Measurements from ENCODE around the gene AHCY.
"Not testable (repeated sequence)": the region's sequence is repeated elsewhere in the genome, so short reads cannot be mapped to it uniquely, and the experiment has no call there.

Gene AHCY

DNA sequence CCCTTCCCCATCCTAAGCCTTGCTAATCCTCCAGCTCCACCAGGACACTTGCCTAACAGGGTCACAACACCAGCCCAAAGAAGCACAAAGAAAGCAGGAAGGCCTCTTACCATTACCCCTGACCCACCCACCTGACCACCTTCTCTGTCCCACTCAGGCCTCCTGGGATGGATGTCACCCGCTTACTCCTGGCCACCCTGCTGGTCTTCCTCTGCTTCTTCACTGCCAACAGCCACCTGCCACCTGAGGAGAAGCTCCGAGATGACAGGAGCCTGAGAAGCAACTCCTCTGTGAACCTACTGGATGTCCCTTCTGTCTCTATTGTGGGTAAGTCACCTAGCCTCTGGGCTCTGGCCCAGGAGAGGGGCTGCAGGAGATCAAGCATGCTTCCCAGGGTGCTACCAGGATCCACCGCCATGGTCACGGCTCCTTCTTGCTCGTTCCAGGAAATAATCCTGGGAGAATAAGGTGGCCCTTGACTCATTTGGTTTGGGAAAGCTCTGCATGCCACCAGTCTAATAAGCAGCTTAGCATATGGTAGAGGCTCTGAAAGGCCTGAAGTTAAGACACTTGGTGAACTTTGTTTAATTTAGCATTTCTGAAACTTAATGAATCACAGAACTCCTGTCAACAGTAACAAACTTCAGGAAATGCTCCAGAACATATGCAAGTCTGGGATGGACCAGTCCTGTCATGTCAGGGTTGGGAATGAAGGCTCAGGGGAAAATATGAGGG lies 42.8 kb downstream of the AHCY start:
- DNase-seq (ENCODE audit: low read depth, low spot score) = no peak

DNA sequence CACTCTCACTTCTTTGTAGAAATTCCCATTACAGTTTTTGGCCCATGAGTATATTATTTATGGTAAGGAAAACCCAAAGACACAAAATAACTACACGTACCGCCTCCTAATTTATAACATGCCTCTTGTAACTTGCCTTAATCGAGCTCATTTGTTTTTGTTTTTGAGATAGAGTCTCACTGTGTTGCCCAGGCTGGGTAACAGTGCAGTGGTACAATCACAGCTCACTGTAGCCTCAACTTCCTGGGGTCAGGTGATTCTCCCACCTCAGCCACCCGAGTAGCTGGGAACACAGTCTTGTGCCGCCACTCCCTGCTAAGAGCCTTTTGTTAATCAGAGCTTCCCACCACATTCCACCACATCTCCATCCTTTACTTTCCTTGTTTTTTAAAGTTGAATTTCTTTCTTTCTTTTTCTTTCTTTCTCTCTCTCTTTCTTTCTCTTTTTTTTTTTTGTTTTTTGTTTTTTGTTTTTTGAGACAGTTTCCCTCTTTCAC lies 46.5 kb downstream of the AHCY start:
- DNase-seq (ENCODE audit: low read depth, low spot score) = no peak

GRCh38 chr20:34254979-34255378 lies 48.2 kb downstream of the AHCY start:
- no peak for DNase-seq (ENCODE audit: low read depth, low spot score)

DNA sequence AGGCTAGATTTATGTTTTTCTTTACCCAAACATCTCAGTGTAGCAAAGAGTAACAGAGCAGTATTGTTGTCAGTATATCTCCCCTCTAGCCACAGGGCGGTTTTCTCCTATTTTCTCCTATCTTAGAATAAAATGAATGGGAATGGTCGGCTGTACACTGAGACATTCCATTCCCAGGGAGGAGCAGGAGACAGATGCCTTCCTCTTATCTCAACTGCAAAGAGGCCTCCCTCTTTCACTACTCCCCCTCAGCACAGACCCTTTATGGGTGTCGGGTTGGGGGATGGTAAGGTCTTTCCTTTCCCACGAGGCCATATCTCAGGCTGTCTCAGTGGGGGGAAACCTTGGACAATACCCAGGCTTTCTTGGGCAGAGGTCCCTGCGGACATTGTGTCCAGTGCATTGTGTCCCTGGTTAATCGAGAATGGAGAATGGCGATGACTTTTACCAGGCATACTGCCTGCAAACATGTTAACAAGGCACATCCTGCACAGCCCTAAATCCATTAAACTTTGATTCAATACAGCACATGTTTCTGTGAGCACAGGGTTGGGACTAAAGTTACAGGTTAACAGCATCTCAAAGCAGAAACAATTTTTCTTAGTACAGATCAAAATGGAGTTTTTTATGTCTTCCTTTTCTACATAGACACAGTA lies 50.6 kb downstream of the AHCY start:
- DNase-seq (ENCODE audit: low read depth, low spot score) = not testable (repeated sequence)

DNA sequence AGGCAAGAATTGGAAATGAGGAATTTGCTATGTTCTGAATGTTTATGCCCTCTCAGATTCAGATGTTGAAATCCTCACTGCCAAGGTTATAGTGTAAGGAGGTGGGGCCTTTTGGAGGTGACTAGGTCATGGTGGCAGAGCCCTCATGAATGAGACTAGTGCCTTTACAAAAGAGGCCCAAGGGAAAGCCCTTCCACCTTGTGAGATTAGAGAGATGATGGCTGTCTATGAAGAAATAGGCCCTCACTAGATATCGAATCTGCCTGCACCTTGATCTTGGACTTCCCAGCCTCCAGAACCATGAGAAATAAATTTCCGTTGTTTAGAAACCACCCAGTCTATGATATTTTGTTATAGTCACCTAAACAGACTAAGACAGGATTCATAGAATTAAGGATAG lies 51.5 kb downstream of the AHCY start:
- no peak for DNase-seq (ENCODE audit: low read depth, low spot score)

- DNase-seq (ENCODE audit: low read depth, low spot score) = no peak
Observed at GRCh38 chr20:34250005-34250404, 53.1 kb downstream of the AHCY start.

GRCh38 chr20:34249291-34249690 lies 53.9 kb downstream of the AHCY start:
- no peak for DNase-seq (ENCODE audit: low read depth, low spot score)

DNA sequence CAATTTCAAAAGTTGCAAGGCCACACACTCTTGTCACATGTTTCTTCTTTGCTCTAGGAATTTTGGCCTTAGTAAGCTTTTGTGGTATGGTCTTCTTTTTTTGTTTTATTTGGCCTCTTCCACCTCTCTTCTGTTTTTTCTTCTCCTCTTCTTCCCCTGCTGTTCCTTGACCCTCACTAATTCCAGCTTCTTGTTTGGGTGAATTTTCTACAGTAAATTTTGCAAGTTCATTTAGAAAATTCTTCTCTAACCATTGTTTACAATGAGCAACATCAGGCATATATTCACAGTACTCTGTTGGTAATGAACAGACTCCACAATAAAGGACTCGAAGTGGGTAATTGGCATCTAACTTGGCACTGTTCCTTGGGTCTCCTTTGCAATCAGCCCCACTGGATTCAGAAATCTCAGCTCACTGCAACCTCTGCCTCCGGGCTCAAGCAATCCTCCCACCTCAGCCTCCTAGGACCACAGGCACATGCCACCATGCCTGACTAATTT lies 57.0 kb downstream of the AHCY start:
- no peak for DNase-seq (ENCODE audit: low read depth, low spot score)

GRCh38 chr20:34243377-34243776 lies 59.8 kb downstream of the AHCY start:
- DNase-seq (ENCODE audit: low read depth, low spot score) = no peak

DNA sequence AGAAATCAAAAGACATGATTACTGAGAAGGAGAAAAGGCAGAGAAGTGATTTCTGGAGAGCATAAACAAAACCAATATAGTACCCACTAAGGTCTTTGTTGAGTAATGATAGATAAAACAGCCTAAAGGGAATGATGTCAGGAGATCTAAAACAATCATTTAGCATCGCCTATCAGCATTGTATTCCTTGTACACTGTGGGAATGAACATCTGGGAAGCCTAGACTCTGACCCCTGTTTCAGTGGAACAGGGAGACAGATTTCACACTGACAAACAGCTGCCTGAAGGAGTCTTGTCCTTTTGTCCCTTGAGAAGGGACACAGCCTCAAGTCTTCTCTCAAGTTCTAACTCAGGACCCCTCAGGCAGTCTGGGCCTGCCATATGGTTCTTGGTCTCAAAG lies 60.3 kb downstream of the AHCY start:
- no peak for DNase-seq (ENCODE audit: low read depth, low spot score)

- DNase-seq (ENCODE audit: low read depth, low spot score) = not testable (repeated sequence)
Observed at GRCh38 chr20:34242015-34242414, 61.1 kb downstream of the AHCY start.

DNA sequence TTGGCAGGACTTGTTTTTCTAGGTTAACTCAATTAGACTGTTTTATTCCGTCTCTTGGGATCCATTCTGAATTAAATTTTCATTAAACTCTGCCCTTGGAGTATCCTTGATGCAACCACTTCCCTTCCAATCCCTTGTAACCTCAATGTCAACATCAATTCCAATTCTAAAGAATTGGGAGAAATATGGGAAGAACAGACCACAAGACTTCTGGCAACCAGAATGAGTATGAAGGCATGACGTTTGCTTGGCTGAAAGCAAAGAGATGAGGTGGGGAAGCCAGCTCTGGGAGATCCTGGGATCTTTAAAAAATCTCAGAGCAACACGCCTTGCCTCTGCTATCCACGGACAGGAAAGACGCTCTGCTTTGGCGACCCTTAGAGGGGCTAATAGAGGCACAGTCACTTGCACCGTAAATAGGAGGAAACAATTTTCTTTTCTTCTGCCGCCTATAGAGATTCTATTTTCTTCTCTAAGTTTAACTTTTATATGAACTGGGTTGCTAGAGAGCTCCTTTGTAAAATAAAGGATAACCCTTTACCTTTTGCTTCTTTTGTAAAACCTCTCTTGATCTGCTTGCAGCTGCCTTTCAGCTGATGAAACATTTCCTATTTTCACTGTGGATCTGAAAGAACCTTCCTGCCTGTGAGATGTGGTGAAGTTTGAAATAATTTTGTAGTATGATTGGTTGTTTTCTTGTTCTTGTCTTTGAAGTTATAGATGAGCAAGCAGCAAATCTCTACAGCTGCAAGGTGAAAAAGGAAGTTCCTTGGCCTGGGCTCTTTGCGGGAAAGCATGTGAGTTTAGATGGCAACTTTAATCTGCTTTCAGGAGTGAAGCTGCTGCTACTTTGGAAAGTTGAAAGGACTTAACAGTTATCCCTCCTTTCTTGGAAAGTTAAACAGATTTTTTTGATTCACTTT lies 62.2 kb downstream of the AHCY start, which contains the start of gene ASIP:
Gene ASIP (plus strand): TSS at position 731 of the 923 bp plus-strand sequence. CDS start 18,952 bp downstream, outside the sequence.
- no peak for DNase-seq (ENCODE audit: low read depth, low spot score)

GRCh38 chr20:34240121-34240520 lies 63.0 kb downstream of the AHCY start:
- DNase-seq (ENCODE audit: low read depth, low spot score) = no peak

- no peak for DNase-seq (ENCODE audit: low read depth, low spot score)
Observed at GRCh38 chr20:34237942-34238341, 65.2 kb downstream of the AHCY start.

DNA sequence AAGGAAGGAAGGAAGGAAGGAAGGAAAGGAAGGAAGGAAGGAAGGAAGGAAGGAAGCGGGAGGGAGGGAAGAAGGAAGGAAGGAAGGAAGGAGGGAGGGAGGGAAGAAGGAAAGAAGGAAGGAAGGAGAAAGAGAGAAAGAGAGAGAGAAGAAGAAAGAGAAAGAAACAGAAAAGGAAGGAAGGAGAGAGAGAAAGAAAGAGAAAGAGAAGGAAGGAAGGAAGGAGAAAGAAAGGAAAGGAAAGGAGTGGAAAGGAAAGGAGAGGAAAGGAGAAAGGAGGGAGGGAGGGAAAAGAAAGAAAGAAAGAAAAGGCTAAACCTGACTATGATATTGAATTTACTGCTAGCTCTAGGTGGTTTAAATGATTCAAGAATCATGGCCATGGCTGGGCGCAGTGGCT lies 67.3 kb downstream of the AHCY start:
- no peak for DNase-seq (ENCODE audit: low read depth, low spot score)

DNA sequence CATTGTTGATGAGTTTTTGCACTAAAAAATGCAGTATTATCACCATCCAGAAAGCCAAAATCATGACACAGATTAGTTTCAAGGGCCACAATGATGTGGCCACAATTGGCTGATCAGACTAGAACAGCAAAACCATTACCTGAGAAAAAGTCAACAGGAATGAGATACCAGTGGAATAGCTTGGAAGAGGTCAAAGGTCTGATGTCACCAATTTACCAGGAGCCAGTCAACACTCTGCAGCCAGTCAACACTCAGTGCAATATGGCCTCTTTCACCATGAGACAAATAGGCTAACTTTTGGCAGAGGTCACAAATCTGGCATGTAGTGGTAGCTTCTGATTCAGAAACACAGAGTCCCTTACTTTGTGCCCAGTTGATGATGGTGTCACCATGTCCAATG lies 69.5 kb downstream of the AHCY start:
- no peak for DNase-seq (ENCODE audit: low read depth, low spot score)

- DNase-seq (ENCODE audit: low read depth, low spot score) = no peak
Observed at GRCh38 chr20:34232494-34233087, 70.6 kb downstream of the AHCY start.

DNA sequence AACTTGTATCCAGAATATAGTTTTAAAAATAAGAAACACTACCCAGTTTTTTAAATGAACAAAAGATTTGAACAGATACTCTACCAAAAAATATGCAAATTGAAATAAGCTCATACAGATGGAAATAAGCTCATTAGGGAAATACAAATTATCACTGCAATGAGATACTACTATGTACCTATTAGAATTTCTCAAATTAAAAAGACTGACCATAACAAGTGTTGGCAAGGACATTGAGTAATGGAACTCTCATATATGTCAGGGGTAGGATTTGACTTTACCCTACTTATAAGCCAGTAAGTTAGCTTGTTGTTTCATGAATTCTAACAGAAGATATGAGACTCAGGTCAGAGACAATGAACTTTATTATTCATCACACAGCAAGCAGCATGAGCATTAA lies 71.5 kb downstream of the AHCY start:
- DNase-seq (ENCODE audit: low read depth, low spot score) = no peak
